CD4-positive, alpha-beta T cell treated with Interleukin-2 at 100 ng/mL for 4 hours (primary cell): Measurements from ENCODE around the gene ZBTB38.

ENCODE experiments used
- DNase-seq: peaks from one replicate; pipeline ENCODE4 v3.0.0-alpha.2; 2020; ENCODE audit warnings: low spot score

Gene ZBTB38, protein sequence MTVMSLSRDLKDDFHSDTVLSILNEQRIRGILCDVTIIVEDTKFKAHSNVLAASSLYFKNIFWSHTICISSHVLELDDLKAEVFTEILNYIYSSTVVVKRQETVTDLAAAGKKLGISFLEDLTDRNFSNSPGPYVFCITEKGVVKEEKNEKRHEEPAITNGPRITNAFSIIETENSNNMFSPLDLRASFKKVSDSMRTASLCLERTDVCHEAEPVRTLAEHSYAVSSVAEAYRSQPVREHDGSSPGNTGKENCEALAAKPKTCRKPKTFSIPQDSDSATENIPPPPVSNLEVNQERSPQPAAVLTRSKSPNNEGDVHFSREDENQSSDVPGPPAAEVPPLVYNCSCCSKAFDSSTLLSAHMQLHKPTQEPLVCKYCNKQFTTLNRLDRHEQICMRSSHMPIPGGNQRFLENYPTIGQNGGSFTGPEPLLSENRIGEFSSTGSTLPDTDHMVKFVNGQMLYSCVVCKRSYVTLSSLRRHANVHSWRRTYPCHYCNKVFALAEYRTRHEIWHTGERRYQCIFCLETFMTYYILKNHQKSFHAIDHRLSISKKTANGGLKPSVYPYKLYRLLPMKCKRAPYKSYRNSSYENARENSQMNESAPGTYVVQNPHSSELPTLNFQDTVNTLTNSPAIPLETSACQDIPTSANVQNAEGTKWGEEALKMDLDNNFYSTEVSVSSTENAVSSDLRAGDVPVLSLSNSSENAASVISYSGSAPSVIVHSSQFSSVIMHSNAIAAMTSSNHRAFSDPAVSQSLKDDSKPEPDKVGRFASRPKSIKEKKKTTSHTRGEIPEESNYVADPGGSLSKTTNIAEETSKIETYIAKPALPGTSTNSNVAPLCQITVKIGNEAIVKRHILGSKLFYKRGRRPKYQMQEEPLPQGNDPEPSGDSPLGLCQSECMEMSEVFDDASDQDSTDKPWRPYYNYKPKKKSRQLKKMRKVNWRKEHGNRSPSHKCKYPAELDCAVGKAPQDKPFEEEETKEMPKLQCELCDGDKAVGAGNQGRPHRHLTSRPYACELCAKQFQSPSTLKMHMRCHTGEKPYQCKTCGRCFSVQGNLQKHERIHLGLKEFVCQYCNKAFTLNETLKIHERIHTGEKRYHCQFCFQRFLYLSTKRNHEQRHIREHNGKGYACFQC (N-terminal part only)

DNA sequence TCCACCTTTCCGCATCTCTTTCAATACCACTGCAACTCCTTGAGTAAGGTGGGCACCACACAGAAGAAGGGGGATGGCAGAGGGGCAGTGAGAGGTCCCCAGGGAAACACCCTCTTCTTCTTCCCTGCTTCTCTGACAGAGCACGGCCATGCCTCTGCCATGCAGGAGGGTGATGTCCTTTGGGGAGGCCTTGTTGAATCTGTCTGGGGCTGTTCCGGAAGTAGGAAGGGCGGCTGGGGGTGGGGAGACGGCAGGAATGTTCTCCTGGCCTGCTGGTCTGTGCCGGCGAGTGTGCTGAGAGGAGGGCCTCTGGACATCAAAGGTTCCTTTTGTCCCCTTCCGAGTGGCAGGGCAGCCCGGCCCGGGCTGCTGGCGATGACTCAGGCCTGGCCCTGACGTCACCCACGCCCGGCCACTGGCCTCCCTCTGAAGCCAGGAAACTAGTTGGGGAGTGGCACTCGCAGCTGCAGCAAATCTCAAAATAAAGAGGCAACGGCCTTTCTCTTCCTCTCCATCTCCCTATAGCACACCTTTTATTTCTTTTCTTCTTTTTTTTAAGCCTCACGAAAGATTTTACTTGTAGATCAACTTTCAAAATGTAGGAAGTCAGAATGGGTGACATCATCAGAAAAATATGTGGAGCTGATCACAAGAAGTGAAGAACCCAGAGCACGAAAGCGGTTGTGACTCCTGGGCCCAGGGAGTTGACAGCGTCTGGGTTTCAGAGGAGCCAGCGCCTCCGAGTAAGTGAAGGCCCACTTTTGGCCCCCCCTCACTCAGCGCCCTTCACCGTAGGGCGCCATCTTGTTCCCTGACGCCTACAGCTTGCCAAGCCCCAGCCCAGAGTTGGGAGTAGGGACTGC is at the start of gene ZBTB38:
Gene ZBTB38, plus strand, starts transcription at position 443 of the 863 bp plus-strand sequence. CDS start 73,885 bp downstream, outside the sequence.
- no peak for DNase-seq

DNA sequence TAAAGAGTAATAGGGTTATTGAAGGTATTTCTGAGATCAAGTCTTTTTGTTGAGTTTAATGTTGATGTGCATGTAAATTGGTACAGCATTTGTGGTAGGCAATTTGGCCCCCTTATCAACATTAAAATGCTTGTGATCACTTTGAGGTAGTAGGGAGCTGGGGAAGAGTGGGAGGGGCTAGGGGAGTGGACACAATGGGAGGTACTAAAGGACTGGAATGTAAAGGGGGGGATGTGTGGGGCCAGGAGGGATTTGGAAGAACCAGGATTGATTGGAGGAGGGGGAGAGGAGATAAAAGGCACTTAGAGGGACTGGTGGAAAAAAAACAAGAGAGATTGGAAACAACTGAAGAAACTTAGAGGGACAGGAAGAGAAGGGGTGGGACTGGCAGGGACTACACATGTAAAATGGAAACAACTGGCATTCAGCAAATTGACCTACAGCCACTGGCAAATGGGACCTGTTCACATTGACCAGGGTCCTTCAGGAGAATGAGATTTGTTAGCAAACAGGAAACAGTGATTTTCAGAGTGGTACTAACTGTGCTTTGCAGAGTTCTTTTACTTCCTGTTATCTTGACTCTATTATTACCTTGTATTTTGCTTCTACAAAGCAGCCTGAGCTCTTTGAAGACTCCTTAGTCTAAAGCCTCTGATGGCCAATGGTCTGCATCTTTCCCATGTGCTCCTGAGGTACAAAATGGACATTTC is 47.8 kb upstream of the ZBTB38 start:
- no peak for DNase-seq

DNA sequence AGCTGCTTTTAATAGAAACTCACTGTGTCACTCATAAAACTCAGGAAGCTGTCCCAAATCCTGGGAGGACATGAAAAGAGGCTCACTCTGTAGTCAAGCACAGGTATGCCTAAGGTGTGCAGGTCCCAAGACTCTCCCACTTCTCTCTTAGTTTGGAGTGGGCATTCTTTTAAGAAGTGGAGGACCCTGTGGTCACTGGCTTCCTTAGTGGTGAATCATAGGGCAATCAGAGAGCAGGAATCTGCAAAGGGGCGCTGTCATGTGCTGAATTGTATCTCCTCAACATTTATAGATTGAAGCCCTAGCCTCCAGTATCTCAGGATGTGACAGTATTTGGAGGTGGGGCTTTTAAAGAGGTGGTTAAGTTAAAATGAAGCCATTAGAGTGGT is 47.2 kb upstream of the ZBTB38 start:
- DNase-seq, result no peak

DNA sequence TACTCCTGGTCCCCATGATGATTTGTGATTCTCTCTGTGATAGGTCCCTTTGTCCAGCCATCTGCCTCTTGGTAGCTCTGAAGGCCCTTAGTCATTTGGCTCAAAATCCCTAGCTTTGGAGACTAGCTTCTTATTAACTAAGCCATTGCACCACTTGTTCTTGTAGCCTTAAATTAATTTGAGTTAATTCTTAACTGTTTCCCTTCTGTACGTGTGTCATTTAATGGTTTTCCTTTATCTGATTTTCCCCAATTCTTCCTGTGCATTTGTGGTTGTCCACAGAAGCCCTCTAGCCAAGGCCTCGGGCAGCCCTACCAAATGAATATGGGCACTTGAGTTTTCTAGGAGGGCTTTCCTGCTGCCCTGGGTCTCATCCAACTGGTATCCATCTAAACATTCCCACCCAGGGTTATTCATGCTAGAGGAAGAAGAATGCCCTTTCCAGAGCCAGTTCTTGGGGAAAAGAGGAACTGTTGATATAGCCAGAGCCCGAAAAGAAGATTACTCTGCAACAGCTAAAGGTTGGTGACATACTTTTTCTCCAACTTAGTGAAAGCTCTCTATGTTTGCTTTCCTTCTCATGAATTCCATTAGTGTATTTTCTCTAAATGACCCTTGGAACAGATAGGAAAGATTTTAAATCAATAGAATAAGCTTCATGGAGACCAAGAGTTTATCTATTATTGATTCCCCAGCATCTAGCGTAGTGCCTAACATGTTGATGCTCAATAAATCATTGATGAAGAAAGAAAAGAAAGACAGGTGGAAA is 44.2 kb upstream of the ZBTB38 start:
- no peak for DNase-seq

DNA sequence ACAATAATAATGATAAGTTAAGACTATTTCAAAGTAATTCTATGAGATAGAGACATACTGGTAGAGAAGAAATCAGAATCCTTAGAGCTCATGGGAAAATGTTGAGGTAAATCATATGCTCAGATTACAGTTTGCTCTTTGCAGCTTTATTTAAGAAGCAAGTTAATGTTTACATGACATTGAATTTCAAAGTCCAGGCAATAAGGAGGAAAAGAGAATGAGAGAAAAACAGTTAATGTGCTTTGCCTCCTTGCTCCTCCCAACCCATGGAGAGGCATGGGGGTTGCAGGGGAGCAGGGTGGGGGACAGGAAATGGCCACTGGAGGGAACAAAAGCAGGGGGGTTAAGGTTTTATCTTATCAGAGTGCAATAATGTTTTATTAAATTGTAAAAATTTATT is 42.2 kb upstream of the ZBTB38 start:
- no peak for DNase-seq

DNA sequence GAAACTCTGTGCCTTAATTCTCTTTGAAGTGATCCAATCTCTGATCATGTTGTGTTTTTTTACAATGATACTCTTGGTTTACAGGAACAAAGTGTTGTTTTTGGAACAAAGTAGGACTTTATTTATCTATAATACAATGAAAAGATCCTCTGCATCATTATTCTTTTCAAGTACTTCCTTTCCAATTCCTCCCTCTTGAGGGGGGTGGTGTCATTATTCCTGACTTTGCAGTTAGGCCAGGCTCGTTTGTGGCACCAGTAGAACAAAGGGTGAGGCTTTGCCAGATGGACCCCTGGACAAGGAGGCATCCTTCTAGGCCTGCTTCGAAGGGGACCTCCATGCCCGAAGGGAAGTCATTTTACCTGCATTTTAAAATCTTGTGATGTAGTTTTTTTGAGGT is 41.7 kb upstream of the ZBTB38 start:
- DNase-seq, result no peak

DNA sequence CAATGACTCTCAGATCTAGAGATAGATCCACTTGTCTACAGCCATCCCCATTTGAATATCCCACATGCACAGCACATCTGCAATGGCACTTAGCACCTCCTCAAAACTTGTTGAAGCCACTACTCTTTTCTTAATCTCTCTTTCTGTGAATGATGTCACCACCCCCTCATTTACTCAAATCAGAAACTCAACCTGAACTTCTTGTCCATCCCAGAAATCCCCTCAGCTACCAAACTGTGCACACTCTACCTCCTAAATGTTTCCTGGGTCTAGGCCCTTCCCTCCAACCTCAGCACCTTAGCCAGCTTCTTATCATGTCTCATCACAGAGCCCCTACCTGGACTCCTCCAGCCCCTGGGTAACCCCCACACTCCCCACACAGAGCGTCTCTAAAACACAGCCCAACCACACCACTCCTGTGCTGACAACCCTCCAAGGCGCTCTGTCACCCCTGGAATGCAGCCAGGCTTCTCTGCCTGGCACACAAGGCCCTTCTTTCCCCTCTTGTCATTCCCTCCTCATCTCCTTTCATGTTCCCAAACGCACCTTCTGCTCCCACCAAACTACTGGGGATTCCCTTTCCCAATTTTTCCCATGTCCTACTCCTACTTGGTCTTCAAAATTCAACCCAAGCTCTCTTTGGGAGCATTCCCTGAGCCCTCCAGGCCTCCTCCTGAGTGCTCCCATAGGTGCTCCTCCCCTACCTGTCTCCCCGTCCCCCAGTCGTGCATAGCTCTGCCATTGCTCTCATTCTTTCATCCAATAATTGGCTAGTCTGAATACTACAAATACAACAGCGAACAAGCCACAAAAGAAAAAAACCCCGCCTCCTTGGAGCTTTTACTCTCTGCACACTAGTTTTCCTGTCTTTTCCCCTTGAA is 39.8 kb upstream of the ZBTB38 start:
- DNase-seq, result no peak

DNA sequence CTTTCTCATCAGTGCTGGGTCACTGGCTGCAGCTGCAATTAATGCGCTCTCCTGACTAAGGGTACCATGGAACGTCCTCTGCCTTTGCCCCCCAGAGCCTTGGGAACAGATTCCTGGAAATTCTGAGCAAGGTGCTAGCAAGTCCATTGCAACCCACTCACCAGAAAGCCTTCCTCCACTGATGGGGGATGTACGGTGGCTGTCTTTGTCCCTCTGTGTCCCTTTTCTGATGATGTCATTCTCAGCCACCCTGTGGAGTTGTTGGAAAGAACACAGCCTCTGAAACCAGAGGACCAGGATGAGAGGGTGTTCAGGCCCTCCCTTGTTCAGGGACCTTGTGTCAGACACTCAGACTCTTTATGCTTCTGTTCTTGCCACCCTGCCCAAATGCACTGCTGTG is 38.1 kb upstream of the ZBTB38 start:
- DNase-seq, result no peak

DNA sequence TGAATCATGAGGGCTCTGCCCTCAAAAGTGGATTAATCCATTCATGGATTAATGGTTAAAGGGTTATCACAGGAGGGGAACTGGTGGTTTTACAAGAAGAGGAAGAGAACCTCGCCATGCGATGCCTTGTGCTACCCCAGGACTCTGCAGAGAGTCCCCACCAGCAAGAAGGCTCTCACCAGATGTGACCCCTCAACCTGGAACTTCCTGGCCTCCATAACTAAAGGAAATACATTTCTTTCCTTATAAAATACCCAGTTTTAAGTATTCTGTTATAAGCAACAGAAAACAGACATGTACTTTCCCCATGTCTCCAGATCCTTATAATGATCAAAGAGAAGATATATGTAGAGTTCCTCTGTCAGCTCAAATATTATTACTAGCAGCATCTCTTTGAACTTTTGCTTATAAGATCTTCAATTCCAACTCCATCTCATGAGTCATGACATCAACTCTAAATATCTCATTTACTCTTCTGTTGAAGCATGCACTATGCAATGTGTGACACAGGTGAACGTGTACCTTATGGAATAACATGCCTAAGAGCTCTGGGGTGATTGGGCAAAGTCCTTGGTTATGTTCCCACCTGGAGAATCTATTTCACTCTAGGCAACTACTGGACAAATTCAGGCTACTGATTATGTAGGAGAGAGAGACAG is 37.5 kb upstream of the ZBTB38 start:
- no peak for DNase-seq

DNA sequence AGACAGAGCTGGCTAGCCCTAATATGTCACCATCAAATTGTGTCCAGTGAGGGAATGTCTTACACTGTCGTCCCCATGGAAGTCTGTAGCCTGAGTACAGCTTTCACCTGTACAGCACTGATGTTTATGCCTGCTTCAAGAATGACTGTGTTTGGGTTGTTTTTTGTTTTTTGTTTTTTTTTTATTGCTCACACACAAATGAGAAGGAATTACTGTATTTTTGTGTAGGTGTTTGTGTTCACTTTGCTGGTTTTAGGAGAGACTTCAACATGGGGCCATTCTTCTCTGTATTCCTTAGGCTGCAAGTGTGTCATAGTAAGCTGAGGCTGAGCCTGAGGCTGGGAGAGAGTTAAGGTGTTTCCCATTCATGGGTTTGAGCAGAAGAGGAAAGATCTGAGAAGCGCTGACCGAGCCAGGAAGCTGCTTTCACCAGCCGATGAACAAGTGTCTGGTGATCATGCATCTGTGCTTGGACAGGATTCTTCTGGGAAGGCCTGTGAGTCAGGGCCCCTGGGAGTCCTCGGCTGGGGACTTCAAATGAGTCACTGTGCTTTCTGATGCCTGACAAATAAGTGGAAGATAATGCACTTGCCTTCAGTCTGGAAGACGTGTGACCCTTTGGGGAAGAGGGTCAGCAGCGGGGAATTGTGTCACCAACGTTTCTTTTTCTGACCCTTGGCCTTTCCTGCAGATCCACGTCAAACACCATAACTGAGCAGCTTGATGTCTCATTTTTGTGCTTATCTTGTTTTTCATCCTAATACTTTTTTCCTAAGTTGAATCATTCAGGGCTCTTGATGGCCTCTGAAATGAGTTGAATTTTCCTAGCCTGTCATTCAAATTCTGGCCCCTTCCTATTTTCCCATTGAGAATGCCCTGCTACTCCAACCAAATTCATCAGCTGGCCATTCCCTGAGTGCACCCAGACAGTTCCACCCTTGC is 36.7 kb upstream of the ZBTB38 start:
- DNase-seq, result no peak

DNA sequence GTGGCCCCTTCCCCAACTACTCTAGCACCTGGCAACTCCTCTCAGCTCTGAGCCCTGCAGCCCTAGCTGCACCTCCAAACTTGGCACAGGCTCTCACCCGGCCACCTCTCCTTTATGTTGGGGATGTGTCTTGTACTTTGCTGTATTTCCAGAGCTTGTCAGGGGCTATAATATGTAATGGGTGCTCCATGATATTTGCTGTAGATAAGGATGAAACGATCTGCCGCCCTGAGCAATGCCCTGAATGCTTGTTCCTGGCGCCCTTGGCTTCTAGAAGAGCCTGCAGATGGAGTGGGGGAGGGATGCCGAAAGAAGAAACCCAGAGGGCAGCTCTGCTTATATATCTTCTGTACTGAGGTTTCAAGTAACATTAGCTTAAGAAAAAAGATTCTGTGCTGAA is 35.9 kb upstream of the ZBTB38 start:
- no peak for DNase-seq

DNA sequence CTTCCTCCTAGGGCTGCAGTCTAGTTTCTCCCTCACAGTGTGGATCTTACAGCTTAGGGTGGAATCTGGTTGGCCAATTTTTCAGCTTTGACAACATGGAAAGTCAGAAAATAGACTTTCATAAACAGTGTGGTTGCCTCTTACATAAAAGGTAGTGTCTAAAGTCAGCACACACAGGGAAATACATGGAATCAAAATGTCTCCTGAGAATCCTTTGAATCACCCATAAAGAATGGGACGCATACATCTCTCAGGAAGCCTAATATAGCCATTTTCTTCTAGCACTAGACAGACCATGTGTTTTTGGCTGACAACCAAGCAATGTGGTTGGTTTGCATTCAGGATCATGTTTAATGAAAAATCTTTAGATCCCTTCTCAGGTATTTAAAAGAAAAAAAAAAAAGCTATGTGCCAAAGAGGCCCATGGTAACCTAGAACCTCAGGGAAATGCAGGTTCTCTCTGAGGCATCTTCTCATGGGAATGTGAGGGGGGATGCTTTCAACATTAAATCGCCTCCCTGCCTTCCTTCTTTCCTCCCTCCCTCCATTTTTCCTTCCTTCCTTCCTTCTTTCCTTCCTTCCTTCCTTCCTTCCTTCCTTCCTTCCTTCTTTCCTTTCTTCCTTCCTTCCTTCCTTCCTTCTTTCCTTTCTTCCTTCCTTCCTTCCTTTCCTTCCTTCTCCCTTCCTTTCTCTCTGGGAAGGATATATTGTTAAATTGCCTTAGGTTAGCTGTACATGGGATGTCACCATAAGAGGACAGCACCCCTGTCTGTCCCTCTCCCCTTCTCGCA is 34.3 kb upstream of the ZBTB38 start:
- no peak for DNase-seq

DNA sequence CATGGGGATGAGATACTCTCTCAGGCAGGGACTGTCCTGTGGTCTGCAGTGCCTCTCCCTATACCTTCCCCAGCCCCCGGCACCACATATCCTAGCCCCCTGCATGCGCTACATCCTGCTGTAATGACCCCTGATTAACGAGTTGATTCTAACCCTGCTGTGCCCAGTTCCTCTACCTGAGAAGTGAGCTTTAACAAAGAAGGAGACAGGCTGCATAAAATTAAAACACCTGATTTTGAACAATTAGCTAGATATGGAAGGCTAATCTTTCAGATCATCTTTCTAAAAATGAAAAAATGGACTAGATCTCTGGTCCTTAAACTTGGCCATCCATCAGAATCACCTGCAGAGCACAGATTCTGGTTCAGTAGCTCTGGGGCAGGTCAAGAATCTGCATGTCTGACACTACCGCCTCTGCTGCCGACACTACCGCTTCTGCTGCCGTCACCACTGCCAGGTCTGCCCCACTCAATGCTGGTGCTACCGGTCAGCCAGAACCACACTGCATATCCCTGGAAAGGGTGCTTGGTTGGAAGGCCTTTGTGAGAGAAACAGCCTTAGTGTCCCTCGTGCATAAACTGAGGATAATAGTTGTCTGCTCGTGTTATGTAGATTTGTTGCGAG is 33.6 kb upstream of the ZBTB38 start:
- DNase-seq, result no peak

DNA sequence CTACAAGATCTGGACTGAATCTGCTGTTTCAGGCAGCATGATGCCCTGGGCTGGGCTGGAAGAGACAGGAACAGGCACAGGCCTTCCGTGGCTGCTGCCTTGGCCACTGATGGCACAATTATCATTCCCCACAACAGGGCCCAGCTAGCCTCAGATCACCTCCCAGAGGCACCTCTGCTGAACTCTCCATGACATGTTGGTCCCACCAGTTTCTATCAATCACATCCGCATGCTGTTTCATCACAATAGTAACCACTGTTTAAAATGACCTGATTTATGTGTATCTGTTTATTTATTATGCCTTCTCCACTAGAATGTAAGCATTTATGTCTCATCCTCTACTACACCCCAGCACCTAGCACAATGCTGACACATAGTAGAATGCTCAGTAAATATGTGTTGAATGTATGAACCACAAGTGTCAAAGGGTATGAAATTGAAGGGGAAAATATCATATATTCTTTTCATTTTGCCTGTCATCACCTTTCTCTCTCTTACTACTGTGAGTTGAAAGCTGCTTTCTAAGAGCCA is 32.7 kb upstream of the ZBTB38 start:
- no peak for DNase-seq

DNA sequence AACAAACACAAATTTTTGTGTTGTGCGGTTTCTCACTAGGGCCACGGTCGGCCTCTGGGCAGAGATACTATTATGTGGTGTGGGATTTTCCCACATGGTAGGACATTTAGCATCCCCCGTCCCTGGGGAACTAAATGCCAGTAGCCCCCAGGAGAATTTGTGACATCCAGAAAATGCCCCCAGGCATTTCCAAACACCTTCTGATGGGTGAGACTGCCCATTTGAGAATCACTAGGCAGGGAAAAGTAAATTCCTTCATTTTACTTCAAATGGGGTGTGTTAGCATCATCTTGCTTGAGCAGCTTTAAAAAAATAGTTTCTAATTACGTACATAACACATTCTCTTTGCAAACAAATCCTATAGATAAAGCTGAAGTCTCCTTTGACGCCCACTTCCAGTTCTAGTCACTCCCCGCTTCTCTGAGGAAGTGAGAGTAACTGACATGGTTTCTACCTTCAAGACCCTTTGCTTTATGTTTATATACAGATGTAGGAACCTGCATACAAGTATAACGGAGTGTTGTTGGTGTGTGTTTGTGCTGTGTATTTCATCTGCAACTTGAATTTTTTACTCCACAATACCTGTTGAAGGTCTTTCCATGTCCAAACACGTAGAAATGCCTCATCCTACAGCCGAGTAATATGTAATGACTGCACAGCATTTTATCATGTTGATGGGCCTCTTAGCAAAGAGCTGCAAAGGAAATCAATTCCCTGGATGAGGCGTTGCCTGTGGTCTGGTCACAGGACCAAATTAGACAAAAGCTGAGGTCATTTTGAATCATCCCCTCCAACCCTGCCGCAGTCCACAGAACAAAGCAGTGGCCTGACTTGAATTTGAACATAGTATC is 31.4 kb upstream of the ZBTB38 start:
- no peak for DNase-seq
